ENCODE data around the gene SORCS3. TPM values are rescaled to one million over a fixed set of nuclear protein-coding genes. Genes with fewer than 3 reads are reported as not detected.

SORCS3 gene
- total and polyA plus RNA-seq, 9 of the 15 experiments (the other 6 are each of a cell fraction or from before 2014, with no cell fraction given), result not detected

DNA sequence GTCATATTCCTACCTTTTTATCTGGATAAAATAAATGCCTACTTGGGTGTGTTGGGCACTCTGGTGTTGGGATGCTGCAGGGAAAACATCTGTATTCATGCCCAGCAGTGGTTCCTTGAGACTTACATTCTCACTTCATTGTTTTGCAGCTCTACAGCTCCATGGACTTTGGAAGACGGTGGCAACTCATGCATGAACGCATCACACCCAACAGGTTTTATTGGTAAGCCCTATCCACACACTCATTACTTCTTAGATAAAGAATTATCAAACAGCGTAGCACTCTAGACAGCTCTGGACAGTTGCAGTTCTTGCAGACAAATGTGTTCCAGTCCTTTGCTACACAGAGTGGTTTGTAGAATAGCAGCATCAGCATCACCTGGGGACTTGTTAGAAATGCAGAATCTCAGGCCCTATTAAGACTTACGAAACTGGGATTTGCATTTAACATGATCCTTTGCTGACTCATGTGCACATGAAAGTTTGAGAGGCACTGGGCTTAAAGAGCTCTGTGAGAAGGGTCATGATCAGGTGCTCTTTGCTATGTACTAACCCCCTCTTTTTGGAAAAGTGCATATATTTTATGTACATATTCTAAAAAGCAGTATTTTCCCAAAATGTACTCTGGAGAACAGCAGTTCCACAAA is 401.9 kb downstream of the SORCS3 start:
- Histone ChIP-seq H3K79me2 (ENCODE audit: control insufficient read depth, insufficient read depth, low read length) (no peaks in the 10 kb centered on the region), H3K4me1 (replicated peaks in 1 of 2; ENCODE audit: control insufficient read depth in 2 of 2, insufficient read depth in 2 of 2, low read length in 2 of 2) (no peaks in the 10 kb centered on the region), H3K4me2 (ENCODE audit: insufficient read depth, low read length) (no peak overlapping the region), H3K9ac (ENCODE audit: insufficient read depth in 1 of 2, low read depth in 2 of 2, low read length in 2 of 2) (no peak overlapping the region), H3K27ac (ENCODE audit: extremely low read depth, low read depth, low read length) (no peak overlapping the region), H2AFZ (ENCODE audit: low read depth, low read length) (no peak overlapping the region), H3K9me1 (ENCODE audit: control insufficient read depth, insufficient read depth, low read length) (no peaks in the 10 kb centered on the region), H4K20me1 (replicated peaks; ENCODE audit: control insufficient read depth, insufficient read depth, low read length) (no peaks in the 10 kb centered on the region), H3K9me3 (replicated peaks; ENCODE audit: control insufficient read depth, insufficient read depth, low read depth, low read length) (no peaks in the 10 kb centered on the region), H3K4me3 (no peak overlapping the region), H3K27me3 (ENCODE audit: control insufficient read depth in 2 of 2, insufficient read depth in 2 of 2, low read length in 2 of 2) (no peaks in the 10 kb centered on the region), H3K36me3 (ENCODE audit: control insufficient read depth, insufficient read depth, low read length) (no peaks in the 10 kb centered on the region)
- no peak for FAIRE-seq
- no peak for TF ChIP-seq REST (IDR thresholded peaks at IDR 0.05; ENCODE audit: borderline replicate concordance)
- no peak for TF ChIP-seq REST (CRISPR knock-in tag; IDR thresholded peaks at IDR 0.05; ENCODE audit: low read depth)
- TF ChIP-seq CBX2 (IDR thresholded peaks at IDR 0.05; ENCODE audit: insufficient read depth, low read length, poor library complexity, severe bottlenecking), result no peak
- TF ChIP-seq, protein P1, sequence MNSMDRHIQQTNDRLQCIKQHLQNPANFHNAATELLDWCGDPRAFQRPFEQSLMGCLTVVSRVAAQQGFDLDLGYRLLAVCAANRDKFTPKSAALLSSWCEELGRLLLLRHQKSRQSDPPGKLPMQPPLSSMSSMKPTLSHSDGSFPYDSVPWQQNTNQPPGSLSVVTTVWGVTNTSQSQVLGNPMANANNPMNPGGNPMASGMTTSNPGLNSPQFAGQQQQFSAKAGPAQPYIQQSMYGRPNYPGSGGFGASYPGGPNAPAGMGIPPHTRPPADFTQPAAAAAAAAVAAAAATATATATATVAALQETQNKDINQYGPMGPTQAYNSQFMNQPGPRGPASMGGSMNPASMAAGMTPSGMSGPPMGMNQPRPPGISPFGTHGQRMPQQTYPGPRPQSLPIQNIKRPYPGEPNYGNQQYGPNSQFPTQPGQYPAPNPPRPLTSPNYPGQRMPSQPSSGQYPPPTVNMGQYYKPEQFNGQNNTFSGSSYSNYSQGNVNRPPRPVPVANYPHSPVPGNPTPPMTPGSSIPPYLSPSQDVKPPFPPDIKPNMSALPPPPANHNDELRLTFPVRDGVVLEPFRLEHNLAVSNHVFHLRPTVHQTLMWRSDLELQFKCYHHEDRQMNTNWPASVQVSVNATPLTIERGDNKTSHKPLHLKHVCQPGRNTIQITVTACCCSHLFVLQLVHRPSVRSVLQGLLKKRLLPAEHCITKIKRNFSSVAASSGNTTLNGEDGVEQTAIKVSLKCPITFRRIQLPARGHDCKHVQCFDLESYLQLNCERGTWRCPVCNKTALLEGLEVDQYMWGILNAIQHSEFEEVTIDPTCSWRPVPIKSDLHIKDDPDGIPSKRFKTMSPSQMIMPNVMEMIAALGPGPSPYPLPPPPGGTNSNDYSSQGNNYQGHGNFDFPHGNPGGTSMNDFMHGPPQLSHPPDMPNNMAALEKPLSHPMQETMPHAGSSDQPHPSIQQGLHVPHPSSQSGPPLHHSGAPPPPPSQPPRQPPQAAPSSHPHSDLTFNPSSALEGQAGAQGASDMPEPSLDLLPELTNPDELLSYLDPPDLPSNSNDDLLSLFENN (IDR thresholded peaks at IDR 0.05; ENCODE audit: low read depth in 2 of 2, low read length in 2 of 2), result no peak
- TF ChIP-seq FOXM1 (IDR thresholded peaks at IDR 0.05; ENCODE audit: low read depth), result no peak
- TF ChIP-seq FOXM1 (CRISPR knock-in tag; IDR thresholded peaks at IDR 0.05; ENCODE audit: low read depth), result no peak
- TF ChIP-seq ZNF239 (CRISPR knock-in tag; IDR thresholded peaks at IDR 0.05), result no peak
- no peak for TF ChIP-seq ZNF511 (CRISPR knock-in tag; IDR thresholded peaks at IDR 0.05)
- POLR2A ChIA-PET, result no interaction called here
- no peak for DNase-seq (ENCODE audit: extremely low read depth in 1 of 4, low spot score in 3 of 4)
- intact Hi-C loops (cut with micrococcal nuclease) (no loop called here), in situ Hi-C loops (cut with MboI) (no loop called here)
- no peak for ATAC-seq
- no TSS peak for BruUV-seq (replicated peaks)
- CTCF ChIA-PET (ENCODE audit: low intra/inter-chr PET ratio), result no interaction called here
- WGBS (ENCODE audit: insufficient coverage, low coverage, missing lambda C conversion rate), result 0% methylated on average over 4 of the region's 4 CpGs

Measured in K562 (cell line).